Measurements from ENCODE around the gene TLCD3B. TPM values are rescaled to one million over a fixed set of nuclear protein-coding genes. Genes with fewer than 3 reads are reported as not detected.

Gene TLCD3B
- total RNA-seq, 1 experiment from 2014 or later, result 0.47 TPM

GRCh38 chr16:30068333-30068732, 37.3 kb upstream of the TLCD3B start:
- TF ChIP-seq EZH2phosphoT487 (IDR thresholded peaks at IDR 0.05; ENCODE audit: borderline replicate concordance, low read length) (no peak), EZH2 (IDR thresholded peaks at IDR 0.05; ENCODE audit: low read length, unreplicated experiment) (no peak), CTCF (conservative IDR thresholded peaks at IDR 0.05; ENCODE audit: low read depth, low read length) (no peak)
- no peak for DNase-seq
- CTCF ChIA-PET, result no interaction called here
- no peak overlapping the region for H3K27ac ChIP-seq (ENCODE audit: low read length)
- H3K9me2 ChIP-seq (replicated peaks; ENCODE audit: low read length), result no peaks in the 10 kb centered on the region
- H3K36me3 ChIP-seq (ENCODE audit: low read depth, low read length), result peaks cover 58% of the 10 kb centered on the region
- peak overlapping the region; percentile 37; the same call in 1 of the 2 replicates for H3K4me3 ChIP-seq (ENCODE audit: low read length)
- peaks cover 45% of the 10 kb centered on the region for H4K20me1 ChIP-seq (ENCODE audit: low read length)
- H3K9me3 ChIP-seq (ENCODE audit: low read length), result no peaks in the 10 kb centered on the region
- no peak overlapping the region for H2AFZ ChIP-seq (ENCODE audit: low read length)
- BruUV-seq (replicated peaks), result no TSS peak
- peaks cover 29% of the 10 kb centered on the region for H3K4me1 ChIP-seq (ENCODE audit: insufficient read depth, low read length)
- no peak for ATAC-seq
- no peak overlapping the region for H3K9ac ChIP-seq (ENCODE audit: low read length)
- H3K4me2 ChIP-seq (ENCODE audit: low read length), result peak overlapping the region; percentile 99
- no peaks in the 10 kb centered on the region for H3F3A ChIP-seq (ENCODE audit: low read length, unreplicated experiment)
- H3K79me2 ChIP-seq (ENCODE audit: low read length), result peaks cover 66% of the 10 kb centered on the region
- H3K27me3 ChIP-seq (ENCODE audit: low read length), result no peaks in the 10 kb centered on the region
- POLR2A ChIA-PET (ENCODE audit: unreplicated experiment), result no interaction called here
- intact Hi-C loops (cut with micrococcal nuclease), result no loop called here

- TF ChIP-seq CTCF (conservative IDR thresholded peaks at IDR 0.05; ENCODE audit: low read depth, low read length), result no peak
- BruUV-seq (replicated peaks), result no TSS peak
- Histone ChIP-seq H3K27me3 (ENCODE audit: low read length) (no peaks in the 10 kb centered on the region), H3K9ac (ENCODE audit: low read length) (peak overlapping the region; percentile 90; the same call in 1 of the 2 replicates), H3K9me2 (replicated peaks; ENCODE audit: low read length) (no peaks in the 10 kb centered on the region), H3K27ac (ENCODE audit: low read length) (no peak overlapping the region), H2AFZ (ENCODE audit: low read length) (no peak overlapping the region), H3K36me3 (ENCODE audit: low read depth, low read length) (peaks cover 58% of the 10 kb centered on the region), H3K4me1 (ENCODE audit: insufficient read depth, low read length) (peaks cover 29% of the 10 kb centered on the region), H3K9me3 (ENCODE audit: low read length) (no peaks in the 10 kb centered on the region), H3K79me2 (ENCODE audit: low read length) (peaks cover 69% of the 10 kb centered on the region), H3K4me2 (ENCODE audit: low read length) (peak overlapping the region; percentile 99), H3K4me3 (ENCODE audit: low read length) (peak overlapping the region; percentile 99), H3F3A (ENCODE audit: low read length, unreplicated experiment) (no peaks in the 10 kb centered on the region), H4K20me1 (ENCODE audit: low read length) (peaks cover 45% of the 10 kb centered on the region)
- intact Hi-C loops (cut with micrococcal nuclease), result no loop called here
- ATAC-seq (no peak), DNase-seq (no peak)
- ChIA-PET POLR2A (ENCODE audit: unreplicated experiment) (no interaction called here), CTCF (interaction anchor here (0.6 kb wide), 1 partner anchor 25 kb away, joined by 3 read pairs; no protein-coding TSS in a partner anchor)
Observed at GRCh38 chr16:30067584-30067916, 36.5 kb upstream of the TLCD3B start.

GRCh38 chr16:30066761-30067583, 35.9 kb upstream of the TLCD3B start:
- Histone ChIP-seq H3K27me3 (ENCODE audit: low read length) (no peaks in the 10 kb centered on the region), H3K27ac (ENCODE audit: low read length) (peak overlapping the region; percentile 78), H3K36me3 (ENCODE audit: low read depth, low read length) (peaks cover 55% of the 10 kb centered on the region), H3K9me3 (ENCODE audit: low read length) (no peaks in the 10 kb centered on the region), H3K4me1 (ENCODE audit: insufficient read depth, low read length) (peaks cover 29% of the 10 kb centered on the region), H3K4me2 (ENCODE audit: low read length) (peak overlapping the region; percentile 99), H3K4me3 (ENCODE audit: low read length) (peak overlapping the region; percentile 99), H2AFZ (ENCODE audit: low read length) (no peak overlapping the region), H3F3A (ENCODE audit: low read length, unreplicated experiment) (no peaks in the 10 kb centered on the region), H3K9me2 (replicated peaks; ENCODE audit: low read length) (no peaks in the 10 kb centered on the region), H3K79me2 (ENCODE audit: low read length) (peaks cover 69% of the 10 kb centered on the region), H4K20me1 (ENCODE audit: low read length) (peaks cover 45% of the 10 kb centered on the region), H3K9ac (ENCODE audit: low read length) (peak overlapping the region; percentile 90)
- CTCF ChIA-PET, result no interaction called here
- DNase-seq (no peak), ATAC-seq (no peak)
- BruUV-seq (replicated peaks), result no TSS peak
- POLR2A ChIA-PET (ENCODE audit: unreplicated experiment), result no interaction called here
- intact Hi-C loops (cut with micrococcal nuclease), result no loop called here
- no peak for TF ChIP-seq EZH2 (IDR thresholded peaks at IDR 0.05; ENCODE audit: low read length, unreplicated experiment)
- no peak for TF ChIP-seq CTCF (conservative IDR thresholded peaks at IDR 0.05; ENCODE audit: low read depth, low read length)
- no peak for TF ChIP-seq EZH2phosphoT487 (IDR thresholded peaks at IDR 0.05; ENCODE audit: borderline replicate concordance, low read length)

Measured in PC-3 (cell line).